ENCODE data around the gene AKAP10. TPM values are rescaled to one million over a fixed set of nuclear protein-coding genes. Genes with fewer than 3 reads are reported as not detected.

Gene AKAP10
- total and polyA plus RNA-seq, 2 of the 8 experiments (the other 6 are each of a cell fraction or from before 2014, with no cell fraction given), result 13.3 to 27.0 TPM

DNA sequence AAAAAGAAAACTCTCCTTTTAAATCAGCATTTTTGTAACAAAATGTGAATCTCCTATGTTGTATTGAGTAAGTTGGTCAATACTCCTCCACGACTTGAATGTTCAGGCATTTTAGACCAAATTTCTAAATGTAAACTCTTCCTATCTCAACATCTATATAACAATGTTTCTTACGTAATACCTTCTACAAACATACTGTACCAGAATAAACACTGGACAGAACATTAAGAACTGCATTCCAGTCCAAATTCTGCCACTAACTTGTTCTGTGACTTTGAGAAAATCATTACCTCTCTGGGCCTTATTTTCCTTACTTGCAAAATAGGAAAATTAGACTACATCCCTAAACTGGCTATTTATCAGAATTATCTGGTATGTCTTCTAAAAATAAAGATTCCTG is 40.1 kb downstream of the AKAP10 start:
- Histone ChIP-seq H3K79me2 (ENCODE audit: control insufficient read depth in 1 of 2, insufficient read depth in 2 of 2, low read length in 2 of 2) (peaks cover 0 to 20% of the 10 kb centered on the region in 2 experiments; a peak in 2 of 4 replicates), H2BK12ac (ENCODE audit: low read depth, low read length) (no peak overlapping the region), H2BK20ac (ENCODE audit: low read length) (no peak overlapping the region), H4K8ac (ENCODE audit: extremely low read depth, insufficient read depth, low read length) (no peak overlapping the region), H4K20me1 (replicated peaks in 1 of 2; ENCODE audit: control insufficient read depth in 1 of 2, insufficient read depth in 2 of 2, low read length in 2 of 2) (peaks cover 0 to 3% of the 10 kb centered on the region in 2 experiments), H2BK120ac (replicated peaks; ENCODE audit: low read depth, low read length) (no peak overlapping the region), H3K4me2 (ENCODE audit: insufficient read depth in 1 of 2, low read depth in 2 of 2, low read length in 2 of 2) (no peak overlapping the region), H2BK15ac (ENCODE audit: low read length) (no peak overlapping the region), H4K91ac (replicated peaks; ENCODE audit: insufficient read length, low read length) (no peak overlapping the region), H2BK5ac (ENCODE audit: low read depth, low read length) (no peak overlapping the region), H3K4ac (replicated peaks; ENCODE audit: insufficient read length, low read depth, low read length) (no peak overlapping the region), H3K9me3 (ENCODE audit: insufficient read depth in 2 of 2, low read depth in 1 of 2, low read length in 1 of 2) (no peaks in the 10 kb centered on the region), H4K5ac (ENCODE audit: insufficient read length, low read depth, low read length) (no peak overlapping the region), H2AFZ (ENCODE audit: low read length) (no peak overlapping the region), H3K14ac (ENCODE audit: insufficient read length) (no peak overlapping the region), H3K56ac (replicated peaks; ENCODE audit: insufficient read length, low read depth, low read length) (no peak overlapping the region), H3K9ac (replicated peaks in 1 of 4; ENCODE audit: extremely low read depth in 1 of 4, low read depth in 3 of 4, low read length in 3 of 4) (no peak overlapping the region), H2AK5ac (ENCODE audit: low read depth, low read length) (no peak overlapping the region), H3K4me1 (replicated peaks in 1 of 4; ENCODE audit: control insufficient read depth in 3 of 4, insufficient read depth in 4 of 4, low read length in 3 of 4) (no peaks in the 10 kb centered on the region; a peak in 1 of 7 replicates), H3K23ac (ENCODE audit: insufficient read length) (no peak overlapping the region), H3K27ac (ENCODE audit: low read depth, low read length) (no peak overlapping the region), H3K4me3 (ENCODE audit: extremely low read depth in 1 of 4, insufficient read depth in 2 of 4, low read depth in 3 of 4, low read length in 4 of 4) (no peak overlapping the region), H3K27me3 (replicated peaks in 1 of 4; ENCODE audit: control insufficient read depth in 3 of 4, extremely low read depth in 1 of 4, insufficient read depth in 3 of 4, low read length in 3 of 4) (no peaks in the 10 kb centered on the region), H3K23me2 (ENCODE audit: low read depth, low read length) (no peaks in the 10 kb centered on the region), H3K36me3 (ENCODE audit: control insufficient read depth in 2 of 4, insufficient read depth in 4 of 4, low read length in 3 of 4) (peaks cover 4 to 81% (median 38%) of the 10 kb centered on the region in 4 experiments), H3K79me1 (ENCODE audit: low read depth, low read length) (no peaks in the 10 kb centered on the region), H3K18ac (ENCODE audit: extremely low read depth, low read length) (no peak overlapping the region)
- POLR2A ChIA-PET (ENCODE audit: partially characterized antibody), result interaction anchor here (0.7 to 1.7 kb wide), 2 partner anchors 9 to 70 kb away, joined by 3 to 4 read pairs; partner anchors contain the start of gene ULK2
- WGBS, 2 experiments (ENCODE audit: extremely low coverage in 1 of 2, insufficient coverage in 1 of 2, insufficient read length in 1 of 2, insufficient replicate concordance in 2 of 2, low coverage in 1 of 2, low lambda C conversion rate in 2 of 2, missing lambda C conversion rate in 1 of 2), result 94% methylated on average over 2 of the region's 2 CpGs; no CpG with 5 or more reads in 1 of the 2 experiments
- DNase-seq (ENCODE audit: low read depth in 1 of 2, low spot score in 2 of 2), result no peak
- CTCF ChIA-PET (ENCODE audit: partially characterized antibody), result no interaction called here
- FAIRE-seq, result no peak
- TF ChIP-seq ZNF274 (IDR thresholded peaks at IDR 0.05; ENCODE audit: borderline replicate concordance, extremely low read depth, low read length), result no peak

Measured in H1 (cell line).